HG02623 (cell line): ENCODE results near the gene EPDR1.

Experiments used
- ATAC-seq: cut with Tn5 transposase; IDR thresholded peaks from one replicate; pipeline ENCODE4 v1.9.1; 2021; ENCODE audit warnings: moderate library complexity; ENCODE audit not compliant: unreplicated experiment

Gene EPDR1

GRCh38 chr7:37973915-37974314, 53.5 kb downstream of the EPDR1 start:
- ATAC-seq: no peak

DNA sequence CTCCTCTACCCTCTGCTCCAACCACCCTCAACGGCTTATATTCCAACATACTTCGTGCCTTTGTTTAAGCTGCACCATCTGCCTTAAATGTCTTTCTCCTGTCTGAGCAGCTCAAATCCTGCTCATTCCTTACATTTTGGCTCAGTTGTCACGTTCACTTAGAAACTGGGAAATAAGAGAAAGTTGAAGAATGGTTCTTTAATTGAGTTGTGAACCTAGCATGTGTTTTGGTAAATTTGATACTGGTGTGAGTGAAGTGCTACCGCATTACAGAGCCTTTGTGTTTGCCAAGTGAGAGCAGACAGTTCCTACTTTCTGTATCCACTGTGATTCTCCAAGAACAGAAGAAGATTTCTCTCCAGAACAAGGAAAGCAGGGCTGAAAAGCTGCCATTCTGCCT, 54.3 kb downstream of the EPDR1 start:
- ATAC-seq: no peak

- no peak for ATAC-seq
Observed at GRCh38 chr7:37977243-37977642, 56.8 kb downstream of the EPDR1 start.

- no peak for ATAC-seq
Observed at GRCh38 chr7:37981664-37982063, 61.2 kb downstream of the EPDR1 start.

- no peak for ATAC-seq
Observed at GRCh38 chr7:37982423-37982822, 62.0 kb downstream of the EPDR1 start.

GRCh38 chr7:37984750-37985390, 64.4 kb downstream of the EPDR1 start:
- ATAC-seq: no peak

GRCh38 chr7:37986908-37987330, 66.5 kb downstream of the EPDR1 start:
- ATAC-seq: no peak

- ATAC-seq: no peak
Observed at GRCh38 chr7:37987732-37988131, 67.3 kb downstream of the EPDR1 start.

GRCh38 chr7:37988721-37989650, 68.5 kb downstream of the EPDR1 start:
- ATAC-seq: no peak

GRCh38 chr7:37990337-37990736, 69.9 kb downstream of the EPDR1 start:
- ATAC-seq: no peak

- no peak for ATAC-seq
Observed at GRCh38 chr7:37993060-37993501, 72.6 kb downstream of the EPDR1 start.

GRCh38 chr7:37999673-38000072, 79.2 kb downstream of the EPDR1 start:
- ATAC-seq: no peak

DNA sequence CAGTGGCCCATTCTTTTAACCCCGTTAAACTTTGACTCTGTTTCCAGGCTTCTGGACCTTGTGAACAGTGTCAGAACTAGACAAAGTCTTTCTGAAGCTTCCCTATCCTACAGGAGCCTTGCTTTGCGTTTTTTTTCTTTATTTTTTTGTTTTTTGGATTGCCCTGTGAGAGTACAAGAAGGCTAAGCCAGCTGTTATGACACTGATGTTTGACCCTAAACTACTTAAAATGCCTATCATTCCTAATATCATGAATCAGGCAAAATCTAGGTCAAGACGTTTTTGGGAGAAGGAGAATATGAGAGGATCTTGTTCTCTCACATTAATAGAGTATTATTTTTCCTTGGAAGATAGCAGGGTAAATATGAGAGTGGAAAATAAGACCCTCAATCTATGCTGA, 79.8 kb downstream of the EPDR1 start:
- no peak for ATAC-seq
